Aorta (tissue), 4 donors: Measurements from ENCODE around the gene KIR3DL3. TPM values are rescaled to one million over a fixed set of nuclear protein-coding genes. Genes with fewer than 3 reads are reported as not detected.

Experiments
- polyA plus RNA-seq, 2 donors: library from polyadenylated mRNA; stranded (reverse); fragments of 200-250 nt; gene quantifications; one replicate each; pipeline ENCODE4 v1.2.3, GENCODE V29; 2013
- total RNA-seq, 2 donors: library from RNA; stranded (reverse); fragmentation: NEBNext Ultra II Directional; extraction: Animal tissue kit (Norgen Biotek cat#: 25700); gene quantifications; one replicate each; pipeline ENCODE4 v1.2.1, GENCODE V29; 2021
- donor health status: healthy with polysubstance abuse.
- donor health status: Bipolar disorder and iron deficiency.
- donor health status: DM: no; HTN: no; CAD: no.
- donor health status: DM: yes; HTN: yes; CAD: no.

Gene KIR3DL3
- total and polyA plus RNA-seq, 4 donors = not detected

Other genes starting within 250 kb of the KIR3DL3 start
- 1 to 10 TPM in 1 of 2 donors, under 1 TPM in 1; 0.52 to 2.4 TPM for gene LAIR2, start 221.6 kb upstream of the KIR3DL3 start, total RNA-seq
- not detected for gene LAIR2, start 221.6 kb upstream of the KIR3DL3 start, polyA plus RNA-seq
- 1 to 10 TPM; 3.5 to 3.7 TPM for gene LILRA2, start 150.7 kb upstream of the KIR3DL3 start, total RNA-seq
- gene LILRA2, start 150.7 kb upstream of the KIR3DL3 start, polyA plus RNA-seq = 10 to 100 TPM in 1 of 2 donors, 1 to 10 TPM in 1; 2.3 to 10.1 TPM
- gene LILRA1, start 130.8 kb upstream of the KIR3DL3 start, total RNA-seq = 1 to 10 TPM; 1.4 to 2.0 TPM
- under 1 TPM; 0.08 to 0.88 TPM for gene LILRA1, start 130.8 kb upstream of the KIR3DL3 start, polyA plus RNA-seq
- gene LILRB1, start 94.0 kb upstream of the KIR3DL3 start, total RNA-seq = 10 to 100 TPM in 1 of 2 donors, 1 to 10 TPM in 1; 7.7 to 21.3 TPM
- 1 to 10 TPM in 1 of 2 donors, under 1 TPM in 1; 0.61 to 6.3 TPM for gene LILRB1, start 94.0 kb upstream of the KIR3DL3 start, polyA plus RNA-seq
- 10 to 100 TPM; 10.1 to 15.1 TPM for gene LILRB4, start 61.5 kb upstream of the KIR3DL3 start, total RNA-seq
- gene LILRB4, start 61.5 kb upstream of the KIR3DL3 start, polyA plus RNA-seq = 10 to 100 TPM in 1 of 2 donors, under 1 TPM in 1; 1.00 to 11.4 TPM
- gene KIR2DL3, start 14.1 kb downstream of the KIR3DL3 start, total RNA-seq = not detected
- not detected for gene KIR2DL3, start 14.1 kb downstream of the KIR3DL3 start, polyA plus RNA-seq
- not detected for gene KIR2DL1, start 45.4 kb downstream of the KIR3DL3 start, total RNA-seq
- gene KIR2DL1, start 45.4 kb downstream of the KIR3DL3 start, polyA plus RNA-seq = not detected
- gene KIR2DL4, start 79.2 kb downstream of the KIR3DL3 start, total RNA-seq = not detected
- under 1 TPM in 1 of 2 donors, not detected in 1; 0.72 TPM for gene KIR2DL4, start 79.2 kb downstream of the KIR3DL3 start, polyA plus RNA-seq
- gene KIR3DL1, start 92.0 kb downstream of the KIR3DL3 start, total RNA-seq = not detected
- not detected for gene KIR3DL1, start 92.0 kb downstream of the KIR3DL3 start, polyA plus RNA-seq
- not detected for gene KIR2DS4, start 108.2 kb downstream of the KIR3DL3 start, total RNA-seq
- gene KIR2DS4, start 108.2 kb downstream of the KIR3DL3 start, polyA plus RNA-seq = not detected
- gene KIR3DL2, start 126.0 kb downstream of the KIR3DL3 start, total RNA-seq = not detected
- gene KIR3DL2, start 126.0 kb downstream of the KIR3DL3 start, polyA plus RNA-seq = under 1 TPM in 1 of 2 donors, not detected in 1; 0.20 TPM
- 1 to 10 TPM; 2.0 to 5.2 TPM for gene FCAR, start 149.8 kb downstream of the KIR3DL3 start, total RNA-seq
- not detected for gene FCAR, start 149.8 kb downstream of the KIR3DL3 start, polyA plus RNA-seq
- 1 to 10 TPM in 1 of 2 donors, under 1 TPM in 1; 0.72 to 1.0 TPM for gene NCR1, start 181.7 kb downstream of the KIR3DL3 start, total RNA-seq
- not detected for gene NCR1, start 181.7 kb downstream of the KIR3DL3 start, polyA plus RNA-seq
- not detected for gene NLRP7, start 223.1 kb downstream of the KIR3DL3 start, total RNA-seq
- gene NLRP7, start 223.1 kb downstream of the KIR3DL3 start, polyA plus RNA-seq = not detected
- gene NLRP2, start 241.9 kb downstream of the KIR3DL3 start, total RNA-seq = 1 to 10 TPM in 1 of 2 donors, under 1 TPM in 1; 0.55 to 2.3 TPM
- 1 to 10 TPM in 1 of 2 donors, under 1 TPM in 1; 0.08 to 5.1 TPM for gene NLRP2, start 241.9 kb downstream of the KIR3DL3 start, polyA plus RNA-seq